Measurements from ENCODE around the gene PICALM. TPM values are rescaled to one million over a fixed set of nuclear protein-coding genes. Genes with fewer than 3 reads are reported as not detected.

The PICALM gene
- total and polyA plus RNA-seq, 2 of the 13 experiments (the other 11 are each of a cell fraction or from before 2014, with no cell fraction given): 97.6 to 154 TPM

- TF ChIP-seq ZNF407 (CRISPR knock-in tag; IDR thresholded peaks at IDR 0.05; ENCODE audit: not compliant biosample characterization) (no peak), ZNF251 (CRISPR knock-in tag; IDR thresholded peaks at IDR 0.05) (no peak), ARID3A (IDR thresholded peaks at IDR 0.05; ENCODE audit: low read depth, low read length) (no peak), PAF1 (CRISPR knock-in tag; IDR thresholded peaks at IDR 0.05) (no peak), EZH2 (conservative IDR thresholded peaks at IDR 0.05; ENCODE audit: low read depth, low read length) (no peak), ZMYM3 (CRISPR knock-in tag; IDR thresholded peaks at IDR 0.05) (no peak), MYPOP (CRISPR knock-in tag; IDR thresholded peaks at IDR 0.05) (0 out of 2 replicates have a peak, but pooled peaks have one; percentile 22), ZMAT3 (CRISPR knock-in tag; conservative IDR thresholded peaks at IDR 0.05) (no peak), ZNF556 (CRISPR knock-in tag; IDR thresholded peaks at IDR 0.05; ENCODE audit: borderline replicate concordance) (no peak), SETDB1 (CRISPR knock-in tag; IDR thresholded peaks at IDR 0.05; ENCODE audit: borderline replicate concordance) (no peak), FOXP1 (IDR thresholded peaks at IDR 0.05) (no peak), FOXP1 (CRISPR knock-in tag; IDR thresholded peaks at IDR 0.05) (no peak), EEA1 (CRISPR knock-in tag; IDR thresholded peaks at IDR 0.05; ENCODE audit: borderline replicate concordance) (no peak), TERF1 (CRISPR knock-in tag; IDR thresholded peaks at IDR 0.05) (no peak), HINFP (CRISPR knock-in tag; IDR thresholded peaks at IDR 0.05; ENCODE audit: low read depth) (no peak)
Measured at GRCh38 chr11:86067009-86067850, 1.7 kb downstream of the PICALM start (continued).
